MV-4-11 (cell line): Measurements from ENCODE around the gene GAPDHS.
A peak's percentile ranks its signal among the peaks of the same experiment; 100 is the strongest.

Experiments used
- DNase-seq: peaks from one replicate; lab custom pipeline; 2025; lab: John Stamatoyannopoulos, UW

The GAPDHS gene

DNA sequence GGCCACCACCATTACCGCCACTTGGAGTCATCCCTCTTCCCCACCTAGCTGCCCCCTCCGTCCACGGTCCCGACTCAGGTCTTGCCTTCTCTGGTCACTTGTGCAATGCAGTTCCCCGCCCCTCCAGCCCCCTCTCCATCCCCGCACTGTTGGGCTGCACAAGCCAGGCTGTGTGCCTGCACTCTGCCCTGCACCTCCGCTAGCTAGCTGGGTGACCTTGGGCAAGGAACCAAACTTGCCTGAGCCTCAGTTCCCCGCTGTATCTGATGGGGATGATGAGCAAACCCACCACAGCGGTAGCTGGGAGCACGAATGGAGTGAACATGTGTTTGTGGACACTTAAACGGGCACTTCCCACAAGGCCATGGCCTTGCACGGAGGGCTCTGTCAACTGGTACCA lies 6.6 kb downstream of the GAPDHS start:
- DNase-seq = no peak

DNA sequence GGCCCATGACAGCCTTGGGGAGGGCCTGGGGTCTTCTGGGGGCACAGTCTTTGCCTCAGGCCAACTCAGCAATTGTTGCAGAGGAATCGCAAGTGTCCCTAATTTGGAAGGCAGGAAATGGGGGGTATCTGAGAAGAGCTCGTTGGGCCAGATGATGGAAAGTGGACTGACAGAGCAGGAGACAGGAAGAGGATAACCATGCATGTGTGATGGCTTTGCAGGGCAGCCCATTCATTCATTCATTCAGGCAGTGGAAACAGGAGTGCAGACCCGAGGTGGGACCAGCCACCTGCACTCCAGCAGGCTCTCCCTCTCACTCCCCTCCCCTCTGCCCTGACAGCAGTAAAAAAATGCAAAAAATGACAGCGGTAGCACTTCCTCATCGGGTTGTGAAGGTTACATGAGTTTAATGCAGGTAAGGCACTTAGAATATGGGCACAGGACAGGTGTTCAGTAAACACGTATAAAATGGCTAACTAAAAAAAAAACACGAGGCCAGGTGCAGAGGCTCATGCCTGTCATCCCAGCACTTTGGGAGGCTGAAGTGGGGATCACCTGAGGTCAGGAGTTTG lies 7.2 kb downstream of the GAPDHS start:
- no peak for DNase-seq

GRCh38 chr19:35542209-35542608 lies 9.0 kb downstream of the GAPDHS start:
- DNase-seq = no peak

DNA sequence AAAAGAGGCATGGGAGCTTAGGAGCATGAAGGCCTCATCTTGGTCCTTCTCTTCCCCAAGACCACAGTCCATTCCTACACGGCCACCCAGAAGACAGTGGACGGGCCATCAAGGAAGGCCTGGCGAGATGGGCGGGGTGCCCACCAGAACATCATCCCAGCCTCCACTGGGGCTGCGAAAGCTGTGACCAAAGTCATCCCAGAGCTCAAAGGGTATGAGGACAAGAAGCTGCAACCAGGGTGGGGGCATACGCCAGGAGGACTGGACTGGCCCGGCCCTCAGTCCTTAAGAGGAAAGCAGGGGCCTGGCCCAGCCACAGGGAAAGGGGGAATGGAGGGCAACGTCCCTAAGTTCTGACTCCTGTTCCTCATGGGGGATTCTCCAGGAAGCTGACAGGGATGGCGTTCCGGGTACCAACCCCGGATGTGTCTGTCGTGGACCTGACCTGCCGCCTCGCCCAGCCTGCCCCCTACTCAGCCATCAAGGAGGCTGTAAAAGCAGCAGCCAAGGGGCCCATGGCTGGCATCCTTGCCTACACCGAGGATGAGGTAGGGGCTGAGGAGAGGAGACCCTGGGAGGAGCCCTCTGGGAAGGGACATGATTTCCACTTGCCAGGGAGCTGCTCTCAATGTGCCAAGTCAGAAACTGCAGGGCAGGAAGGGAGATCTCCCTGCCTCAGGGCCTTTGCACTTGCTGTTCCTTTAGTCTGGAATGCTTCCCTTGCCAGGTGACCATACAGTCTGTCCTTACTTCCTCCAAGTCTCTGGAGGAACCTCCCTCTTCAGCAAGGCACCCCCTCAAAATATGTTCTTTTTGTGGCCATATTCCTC lies 10.2 kb downstream of the GAPDHS start:
- DNase-seq = no peak

- DNase-seq = no peak
These were observed 11.0 kb downstream of the GAPDHS start for GRCh38 chr19:35544110-35544802.

DNA sequence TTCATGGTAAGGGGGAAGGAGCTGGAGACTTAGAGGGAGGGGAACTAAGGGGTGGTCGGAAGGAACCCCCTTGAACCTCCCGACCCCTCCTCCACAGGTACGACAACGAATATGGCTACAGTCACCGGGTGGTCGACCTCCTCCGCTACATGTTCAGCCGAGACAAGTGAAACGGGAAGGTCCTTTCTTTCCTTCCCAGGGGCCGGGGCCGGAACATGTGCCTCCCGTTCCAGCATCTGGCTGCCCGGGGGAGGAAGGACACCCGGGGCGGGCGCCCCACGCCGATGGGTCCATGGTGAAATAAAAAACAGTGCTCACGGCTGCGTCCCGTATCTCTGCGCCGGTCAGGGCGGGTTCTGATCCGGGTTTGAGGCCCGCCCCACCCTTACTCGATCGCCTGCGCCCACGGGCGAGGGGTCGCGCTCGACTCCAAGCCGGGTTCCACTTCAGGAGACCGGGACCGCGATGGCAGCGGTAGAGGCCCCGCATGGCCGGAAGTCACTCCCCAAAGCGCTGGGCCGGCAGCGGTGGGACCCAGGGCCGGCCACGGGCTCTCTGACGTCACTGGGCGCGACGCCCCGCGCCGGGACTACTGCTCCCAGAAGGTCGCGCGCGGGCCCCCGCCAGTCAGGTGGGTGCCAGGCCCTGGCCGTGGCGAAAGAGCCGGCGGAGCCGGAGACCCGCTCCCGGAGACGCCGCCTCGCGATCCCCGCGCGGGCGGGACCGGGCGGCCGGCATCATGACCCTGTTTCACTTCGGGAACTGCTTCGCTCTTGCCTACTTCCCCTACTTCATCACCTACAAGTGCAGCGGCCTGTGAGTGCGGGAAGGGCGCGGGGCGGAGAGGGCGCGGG lies 12.0 kb downstream of the GAPDHS start, which contains the start of gene TMEM147:
Gene TMEM147, plus strand, starts transcription at position 626 of the 854 bp plus-strand sequence. Its CDS starts 114 bp downstream, at position 740.
- DNase-seq = peak; percentile 86

GRCh38 chr19:35545855-35546381 lies 12.7 kb downstream of the GAPDHS start:
- peak; percentile 29 for DNase-seq

DNA sequence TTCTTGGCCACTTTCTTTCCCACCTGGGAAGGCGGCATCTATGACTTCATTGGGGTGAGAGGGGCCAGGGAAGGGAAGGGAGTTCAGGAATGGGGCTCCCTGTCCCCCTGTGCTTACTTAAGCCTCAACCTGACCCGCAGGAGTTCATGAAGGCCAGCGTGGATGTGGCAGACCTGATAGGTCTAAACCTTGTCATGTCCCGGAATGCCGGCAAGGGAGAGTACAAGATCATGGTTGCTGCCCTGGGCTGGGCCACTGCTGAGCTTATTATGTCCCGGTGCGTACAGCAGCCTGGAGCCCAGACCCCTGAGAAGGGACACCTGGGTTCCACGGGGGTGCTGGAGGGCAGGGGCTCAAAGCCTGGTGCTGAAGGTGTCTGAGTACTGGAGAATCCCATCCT lies 13.3 kb downstream of the GAPDHS start:
- no peak for DNase-seq

DNA sequence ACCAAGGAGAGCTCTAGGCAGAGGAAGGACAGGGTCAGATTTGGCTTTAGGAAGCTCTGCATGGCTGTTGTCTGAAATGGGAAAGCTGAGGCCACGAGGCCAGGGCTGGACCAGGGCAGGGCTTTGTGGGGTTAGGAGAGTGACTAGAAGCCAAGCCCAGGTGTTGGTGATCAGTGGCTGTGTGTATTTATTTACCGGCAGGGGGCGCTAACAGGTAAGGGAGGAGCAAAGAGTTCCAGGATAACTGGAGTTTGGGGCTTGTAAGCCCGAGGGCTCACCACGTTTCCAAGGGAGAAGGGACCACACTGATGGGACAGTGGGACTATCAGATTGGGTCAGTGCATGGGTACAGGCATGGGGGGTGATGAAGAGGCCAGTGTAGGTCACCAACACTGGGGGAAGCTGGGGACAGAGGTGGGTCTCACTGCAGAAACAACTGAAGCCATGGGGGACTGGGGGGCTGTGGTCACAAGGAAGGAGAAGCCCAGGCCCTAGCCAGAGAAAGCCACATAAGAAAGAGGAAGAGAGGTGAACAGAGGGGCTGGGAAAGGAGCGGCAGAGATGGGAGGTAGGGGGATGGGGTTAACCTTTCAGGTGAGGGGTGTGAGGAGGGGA lies 16.0 kb downstream of the GAPDHS start:
- peak; percentile 55 for DNase-seq

- no peak for DNase-seq
These were observed 16.7 kb downstream of the GAPDHS start for GRCh38 chr19:35549879-35550523.

DNA sequence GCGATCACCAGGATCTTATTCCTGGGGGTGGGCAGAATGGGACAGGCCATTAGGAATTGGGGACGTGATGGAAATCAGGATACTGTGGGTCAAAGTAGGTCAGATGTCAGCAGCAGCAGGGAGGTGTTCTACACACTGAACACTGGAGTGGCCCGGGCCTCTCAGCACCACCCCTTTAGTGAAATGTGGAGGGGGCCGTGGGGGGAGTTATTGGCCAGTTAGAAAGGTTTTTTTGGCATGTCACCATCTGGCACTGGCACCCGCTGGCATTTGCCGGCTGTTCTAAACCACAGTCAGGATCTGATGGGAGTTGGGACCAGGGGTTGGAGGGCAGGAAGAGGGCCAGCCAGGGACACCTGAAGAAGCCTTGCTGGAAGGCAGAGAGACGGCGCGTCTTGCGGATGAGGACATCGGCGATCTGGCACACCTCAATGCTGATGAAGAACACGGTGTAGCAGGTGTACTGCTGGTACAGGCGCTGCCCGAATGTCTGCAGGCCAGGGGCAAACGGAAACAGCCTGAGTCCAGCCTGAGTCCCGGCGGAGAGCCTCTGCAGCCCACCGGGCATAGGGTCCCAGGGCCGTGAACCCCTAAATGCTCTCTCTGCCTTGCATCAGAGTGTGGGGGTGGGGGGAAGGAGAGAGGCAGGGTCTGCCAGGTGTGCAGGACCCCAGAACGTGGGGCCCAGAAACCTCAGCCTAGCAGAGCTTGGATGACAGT lies 18.0 kb downstream of the GAPDHS start:
- no peak for DNase-seq

- DNase-seq = no peak
These were observed 19.5 kb downstream of the GAPDHS start for GRCh38 chr19:35552534-35553384.

DNA sequence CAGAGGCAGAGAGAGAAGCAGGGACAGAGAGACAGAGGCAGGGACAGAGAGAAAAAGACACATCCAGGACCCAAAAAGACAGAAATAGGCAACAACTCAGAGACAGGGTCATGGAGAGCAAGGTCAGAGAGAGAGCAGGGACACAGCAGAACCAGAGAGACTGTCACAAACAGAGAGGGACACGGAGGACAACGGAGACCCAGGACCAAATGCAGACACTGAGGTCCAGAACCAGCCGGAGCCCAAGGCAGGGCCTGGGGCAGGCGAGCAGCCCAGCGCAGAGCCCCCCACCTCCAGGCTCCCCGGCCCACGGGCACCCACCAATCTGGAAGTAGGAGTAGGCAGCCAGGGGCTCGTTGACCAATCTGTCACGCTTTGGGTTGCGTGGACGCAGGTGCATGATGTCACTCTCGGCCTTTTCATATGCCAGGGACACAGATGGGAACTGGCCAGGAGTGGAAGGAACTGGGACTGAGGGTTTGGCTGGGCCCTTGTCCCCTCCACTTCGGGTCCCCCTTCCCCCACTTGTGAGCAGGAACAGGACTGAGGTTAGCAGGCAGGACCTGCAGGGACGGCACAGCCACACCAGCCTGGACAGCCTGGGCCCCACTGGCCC lies 20.2 kb downstream of the GAPDHS start:
- DNase-seq = no peak

GRCh38 chr19:35554076-35554475 lies 20.8 kb downstream of the GAPDHS start:
- DNase-seq = no peak

- DNase-seq = no peak
These were observed 22.2 kb downstream of the GAPDHS start for GRCh38 chr19:35555301-35556005.

DNA sequence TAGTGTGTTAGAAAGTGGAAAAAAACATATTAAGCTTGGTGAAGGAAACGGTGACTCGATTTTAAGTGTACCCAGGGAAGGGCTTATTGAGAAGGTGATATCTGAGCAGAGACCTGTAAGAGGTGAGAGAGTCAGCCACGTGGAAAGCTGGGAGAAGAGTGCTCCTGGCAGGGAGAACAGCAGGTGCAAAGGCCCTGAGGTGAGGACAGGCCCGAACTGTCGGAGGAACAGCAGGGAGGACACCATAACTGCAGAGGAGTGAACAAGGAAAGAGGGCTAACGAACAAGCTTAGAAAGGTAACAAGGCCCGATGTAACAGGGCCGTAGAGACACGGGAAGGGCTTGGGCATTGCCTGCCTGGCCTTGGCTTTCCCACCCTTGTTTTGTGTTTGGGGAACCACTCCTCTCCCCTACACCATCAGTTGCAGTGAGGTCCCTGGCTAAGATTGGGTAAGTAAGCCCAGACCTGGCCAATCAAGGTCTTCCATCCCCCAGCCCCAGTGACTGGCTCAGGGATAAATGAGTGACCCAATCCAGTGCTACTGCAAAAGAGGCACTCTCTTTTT lies 22.9 kb downstream of the GAPDHS start:
- no peak for DNase-seq

- no peak for DNase-seq
These were observed 23.7 kb downstream of the GAPDHS start for GRCh38 chr19:35556846-35557538.
